Right kidney (tissue), 9 donors: ENCODE results near the gene GOLGA2.
A peak's percentile ranks its signal among the peaks of the same experiment; 100 is the strongest.

Source experiments
- DNase-seq: peaks from one replicate; pipeline ENCODE4 v3.0.0-alpha.2; 2016
- long read RNA-seq, 8 donors: transcript quantifications; one replicate each; lab custom pipeline, GENCODE V29; 2026

GOLGA2 gene, protein sequence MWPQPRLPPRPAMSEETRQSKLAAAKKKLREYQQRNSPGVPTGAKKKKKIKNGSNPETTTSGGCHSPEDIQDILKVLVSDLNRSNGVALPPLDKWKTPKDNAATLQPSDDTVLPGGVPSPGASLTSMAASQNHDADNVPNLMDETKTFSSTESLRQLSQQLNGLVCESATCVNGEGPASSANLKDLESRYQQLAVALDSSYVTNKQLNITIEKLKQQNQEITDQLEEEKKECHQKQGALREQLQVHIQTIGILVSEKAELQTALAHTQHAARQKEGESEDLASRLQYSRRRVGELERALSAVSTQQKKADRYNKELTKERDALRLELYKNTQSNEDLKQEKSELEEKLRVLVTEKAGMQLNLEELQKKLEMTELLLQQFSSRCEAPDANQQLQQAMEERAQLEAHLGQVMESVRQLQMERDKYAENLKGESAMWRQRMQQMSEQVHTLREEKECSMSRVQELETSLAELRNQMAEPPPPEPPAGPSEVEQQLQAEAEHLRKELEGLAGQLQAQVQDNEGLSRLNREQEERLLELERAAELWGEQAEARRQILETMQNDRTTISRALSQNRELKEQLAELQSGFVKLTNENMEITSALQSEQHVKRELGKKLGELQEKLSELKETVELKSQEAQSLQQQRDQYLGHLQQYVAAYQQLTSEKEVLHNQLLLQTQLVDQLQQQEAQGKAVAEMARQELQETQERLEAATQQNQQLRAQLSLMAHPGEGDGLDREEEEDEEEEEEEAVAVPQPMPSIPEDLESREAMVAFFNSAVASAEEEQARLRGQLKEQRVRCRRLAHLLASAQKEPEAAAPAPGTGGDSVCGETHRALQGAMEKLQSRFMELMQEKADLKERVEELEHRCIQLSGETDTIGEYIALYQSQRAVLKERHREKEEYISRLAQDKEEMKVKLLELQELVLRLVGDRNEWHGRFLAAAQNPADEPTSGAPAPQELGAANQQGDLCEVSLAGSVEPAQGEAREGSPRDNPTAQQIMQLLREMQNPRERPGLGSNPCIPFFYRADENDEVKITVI
- long read RNA-seq, donor 1, partial matches to known transcripts = 0 of 6 reads
- long read RNA-seq, donor 1, other reads (novel, unspliced or antisense) = 0 of 6 reads
- long read RNA-seq, donor 2, partial matches to known transcripts = 21 of 37 reads
- long read RNA-seq, donor 2, other reads (novel, unspliced or antisense) = 16 of 37 reads
- long read RNA-seq, donor 3, partial matches to known transcripts = 12 of 26 reads
- long read RNA-seq, donor 3, other reads (novel, unspliced or antisense) = 13 of 26 reads
- long read RNA-seq, donor 4, partial matches to known transcripts = 7 of 11 reads
- long read RNA-seq, donor 4, other reads (novel, unspliced or antisense) = 0 of 11 reads
- long read RNA-seq, donor 5, partial matches to known transcripts = 5 of 9 reads
- long read RNA-seq, donor 5, other reads (novel, unspliced or antisense) = 0 of 9 reads
- long read RNA-seq, donor 6, partial matches to known transcripts = 0 of 4 reads
- long read RNA-seq, donor 6, other reads (novel, unspliced or antisense) = 0 of 4 reads
- long read RNA-seq, donor 7, full-length matches to known transcripts = 4 of 10 reads
- long read RNA-seq, donor 7, partial matches to known transcripts = 6 of 10 reads
- long read RNA-seq, donor 7, other reads (novel, unspliced or antisense) = 0 of 10 reads
- long read RNA-seq, donor 8, partial matches to known transcripts = 53 of 119 reads
- long read RNA-seq, donor 8, other reads (novel, unspliced or antisense) = 62 of 119 reads

GRCh38 chr9:128275198-128276007 lies at the start of gene GOLGA2:
Gene GOLGA2, minus strand, starts transcription at chr9:128276007. Its CDS starts 31 bp downstream, at chr9:128275976.
- DNase-seq = peak; percentile 57

DNA sequence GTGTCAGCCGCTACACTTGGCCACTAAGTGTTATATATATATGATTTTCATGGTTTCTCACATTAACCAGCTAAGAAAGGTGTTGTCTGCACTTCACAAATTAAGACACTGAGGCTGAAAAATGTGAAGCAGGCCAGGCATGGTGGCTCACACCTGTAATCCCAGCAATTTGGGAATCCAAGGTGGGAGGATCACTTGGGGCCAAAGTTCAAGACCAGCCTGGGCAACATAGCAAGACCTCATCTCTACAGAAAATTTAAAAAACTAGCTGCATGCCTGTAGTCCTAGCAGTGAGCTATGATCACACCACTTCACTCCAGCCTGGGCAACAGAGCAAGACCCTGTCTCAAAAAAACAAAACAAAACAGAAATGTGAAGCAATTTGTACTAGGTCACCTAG lies 48.6 kb upstream of the GOLGA2 start:
- DNase-seq = no peak

- no peak for DNase-seq
Measured at GRCh38 chr9:128323791-128324190, 48.0 kb upstream of the GOLGA2 start.

DNA sequence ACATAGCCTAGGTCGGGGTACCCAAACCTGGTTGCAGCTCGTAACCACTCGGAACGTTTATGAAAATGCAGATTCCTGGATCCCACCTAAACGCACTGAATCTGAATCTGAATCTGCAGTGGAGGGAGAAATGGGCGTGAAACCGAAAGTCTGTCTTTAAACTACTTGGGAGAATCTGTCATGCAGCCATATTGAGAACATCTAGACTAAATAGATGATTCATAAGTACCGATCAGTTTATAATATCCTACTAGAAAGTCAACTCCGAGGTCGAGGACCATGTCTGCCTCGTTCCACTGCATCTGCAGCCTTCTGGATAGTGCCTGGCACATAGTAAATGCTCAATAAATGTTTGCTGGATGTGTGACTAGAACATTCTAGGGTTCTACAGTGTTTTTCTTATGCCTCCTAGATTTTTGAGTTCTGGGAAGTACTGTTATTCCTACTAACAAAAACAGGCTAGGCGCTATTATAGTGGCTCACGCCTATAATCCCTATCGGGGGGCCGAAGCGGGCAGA lies 47.5 kb upstream of the GOLGA2 start:
- no peak for DNase-seq

DNA sequence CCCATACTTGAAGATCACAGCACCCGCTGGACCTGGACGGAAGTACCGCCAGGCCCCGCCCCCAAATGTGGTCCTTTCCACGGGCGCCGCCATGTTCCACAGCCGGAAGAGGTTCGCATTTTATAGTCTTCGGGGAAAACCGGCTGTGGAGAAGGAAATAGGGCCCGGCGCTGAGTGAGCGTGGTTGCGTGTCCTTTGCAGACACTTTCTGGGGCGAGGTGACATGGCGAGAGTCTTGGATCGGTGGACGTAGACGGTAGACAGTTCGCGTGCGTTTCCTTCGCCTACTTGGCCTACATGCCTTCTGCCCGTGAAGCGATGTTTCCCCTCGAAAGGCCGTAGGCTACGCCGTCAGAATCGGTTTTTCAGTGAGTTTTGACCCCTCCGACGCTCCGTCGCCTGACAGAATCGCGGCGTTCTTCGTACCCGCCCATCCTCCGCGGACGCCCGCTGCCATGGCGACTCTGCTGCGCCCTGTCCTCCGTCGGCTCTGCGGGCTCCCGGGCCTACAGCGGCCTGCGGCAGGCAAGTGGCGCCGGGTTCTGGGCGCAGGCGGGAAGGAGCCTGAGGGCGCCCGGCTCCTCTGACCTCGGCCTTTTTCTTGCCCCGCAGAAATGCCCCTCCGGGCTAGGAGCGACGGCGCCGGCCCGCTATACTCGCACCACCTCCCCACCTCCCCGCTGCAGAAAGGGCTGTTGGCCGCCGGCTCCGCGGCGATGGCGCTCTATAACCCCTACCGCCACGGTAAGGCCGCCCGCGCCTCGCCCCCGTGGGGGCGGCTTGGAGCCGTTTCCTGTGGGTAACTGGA lies 46.8 kb upstream of the GOLGA2 start, which contains the start of the genes COQ4 and TRUB2:
Gene COQ4, plus strand, starts transcription at position 436 of the 808 bp plus-strand sequence. Its CDS starts 20 bp downstream, at position 456.
Gene TRUB2, minus strand, starts transcription at position 44 of the 808 bp plus-strand sequence. Its CDS starts 39 bp downstream, at position 5.
- peak; percentile 98 for DNase-seq

GRCh38 chr9:128321879-128322403 lies 46.1 kb upstream of the GOLGA2 start:
- DNase-seq = no peak

GRCh38 chr9:128321343-128321742 lies 45.5 kb upstream of the GOLGA2 start:
- DNase-seq = no peak

GRCh38 chr9:128317629-128318028 lies 41.8 kb upstream of the GOLGA2 start:
- DNase-seq = no peak

- DNase-seq = no peak
Measured at GRCh38 chr9:128316421-128316820, 40.6 kb upstream of the GOLGA2 start.

DNA sequence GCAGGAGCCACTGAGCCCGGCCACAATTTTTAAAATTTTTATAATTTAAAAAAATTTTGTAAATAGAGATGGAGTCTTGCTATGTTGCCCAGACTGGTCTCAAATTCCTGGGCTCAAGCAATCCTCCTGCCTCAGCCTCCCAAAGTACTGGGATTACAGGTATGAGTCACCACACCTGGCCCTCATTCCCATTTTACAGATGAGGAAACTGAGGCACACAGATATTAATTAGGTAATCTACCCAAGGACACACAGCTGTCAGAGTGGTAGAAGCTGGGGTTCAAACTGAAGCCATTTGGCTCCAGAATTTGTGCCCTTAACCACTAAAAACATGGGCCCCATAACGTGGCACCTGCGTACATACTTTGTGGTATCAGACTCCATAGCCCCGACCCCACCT lies 38.9 kb upstream of the GOLGA2 start:
- DNase-seq = no peak

DNA sequence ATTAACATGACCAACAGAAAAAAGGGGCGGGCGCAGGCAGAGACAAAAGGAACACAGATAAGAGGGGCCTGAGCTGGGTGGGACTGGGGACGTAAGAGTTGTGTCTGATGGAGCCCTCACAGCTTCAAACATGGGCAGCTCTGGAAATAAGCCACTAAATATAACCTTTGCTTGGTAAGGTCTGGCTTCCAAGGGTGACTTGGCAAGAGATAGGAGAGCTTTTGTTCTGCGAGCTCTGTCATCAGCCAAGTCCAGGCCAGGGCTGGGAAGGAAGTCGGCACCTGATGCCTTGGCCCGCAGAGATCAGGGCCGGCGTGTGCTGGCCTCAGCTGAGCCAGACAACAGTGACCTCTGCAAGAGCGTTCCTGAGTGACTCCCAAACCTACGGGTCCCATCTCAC lies 34.7 kb upstream of the GOLGA2 start:
- DNase-seq = no peak

DNA sequence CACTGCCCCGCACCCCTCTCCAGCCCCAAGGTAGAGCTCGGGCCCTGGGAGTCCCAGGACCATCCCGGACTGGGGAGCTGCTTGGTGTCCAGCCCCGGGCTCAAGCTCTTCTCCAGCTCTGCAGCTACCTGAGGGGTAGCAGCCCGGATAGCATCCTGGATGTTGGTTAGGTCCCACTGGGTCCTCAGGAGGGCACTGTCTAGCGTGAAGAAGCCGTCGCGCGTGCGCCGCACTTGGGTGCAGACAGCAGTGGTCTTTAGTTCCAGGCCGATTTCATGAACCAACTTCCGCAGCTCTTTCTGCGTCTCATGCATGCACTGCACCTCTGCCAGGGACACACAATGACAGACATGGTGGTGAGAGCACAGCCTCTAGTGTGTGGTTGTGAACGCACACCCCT lies 33.7 kb upstream of the GOLGA2 start:
- no peak for DNase-seq

- DNase-seq = no peak
Measured at GRCh38 chr9:128304971-128305288, 29.1 kb upstream of the GOLGA2 start.

GRCh38 chr9:128304136-128304970 lies 28.5 kb upstream of the GOLGA2 start:
- DNase-seq = no peak

- no peak for DNase-seq
Measured at GRCh38 chr9:128298535-128299482, 23.0 kb upstream of the GOLGA2 start.

GRCh38 chr9:128297221-128297773 lies 21.5 kb upstream of the GOLGA2 start:
- DNase-seq = no peak
